Measurements from ENCODE around the gene RPS6KA2. TPM values are rescaled to one million over a fixed set of nuclear protein-coding genes. Genes with fewer than 3 reads are reported as not detected.

The RPS6KA2 gene
- total and polyA plus RNA-seq, 8 donors, result 7.9 to 95.4 (median 22.9) TPM

DNA sequence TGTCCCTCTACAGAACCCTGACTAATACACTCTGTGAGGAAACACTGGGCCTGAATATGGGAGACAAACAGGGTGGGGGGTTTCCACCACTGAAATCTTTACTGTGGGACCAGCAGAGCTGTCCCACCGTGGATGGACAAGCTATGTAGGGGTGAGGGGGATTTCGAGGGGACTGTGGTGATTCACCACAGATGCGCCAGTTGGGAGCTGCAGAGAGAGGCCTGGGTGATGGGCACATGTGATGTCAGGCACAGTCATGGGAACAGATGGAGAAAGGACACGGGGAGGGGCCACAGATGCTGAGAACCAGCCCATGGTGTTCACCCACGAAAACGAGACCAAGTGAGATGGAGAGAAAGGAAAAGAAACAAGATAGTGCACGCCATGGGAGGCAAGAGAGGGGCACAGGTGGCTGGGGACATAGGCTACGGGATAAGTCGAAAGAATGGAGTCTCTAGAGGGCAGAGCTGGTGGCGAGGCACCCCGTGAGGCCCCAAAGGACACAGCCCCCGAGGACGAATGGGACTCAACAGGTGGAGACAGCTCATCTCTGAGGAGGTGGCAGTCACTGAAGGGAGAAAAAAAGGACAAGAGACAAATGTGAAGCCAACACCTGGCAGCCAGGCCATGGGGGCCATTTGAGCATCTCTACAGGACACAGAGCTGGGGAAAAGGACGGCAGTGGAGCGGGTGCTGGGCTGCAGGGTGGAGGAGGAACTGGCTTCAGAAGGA is 30.1 kb downstream of the RPS6KA2 start:
- Histone ChIP-seq H3K4me1 (peaks cover 0 to 5% (median 0%) of the 10 kb centered on the region in 3 donors), H3K36me3 (no peaks in the 10 kb centered on the region), H3K27me3 (no peaks in the 10 kb centered on the region), H3K9me3 (no peaks in the 10 kb centered on the region), H3K27ac (no peak overlapping the region), H3K4me3 (no peak overlapping the region)
- TF ChIP-seq, protein P1, sequence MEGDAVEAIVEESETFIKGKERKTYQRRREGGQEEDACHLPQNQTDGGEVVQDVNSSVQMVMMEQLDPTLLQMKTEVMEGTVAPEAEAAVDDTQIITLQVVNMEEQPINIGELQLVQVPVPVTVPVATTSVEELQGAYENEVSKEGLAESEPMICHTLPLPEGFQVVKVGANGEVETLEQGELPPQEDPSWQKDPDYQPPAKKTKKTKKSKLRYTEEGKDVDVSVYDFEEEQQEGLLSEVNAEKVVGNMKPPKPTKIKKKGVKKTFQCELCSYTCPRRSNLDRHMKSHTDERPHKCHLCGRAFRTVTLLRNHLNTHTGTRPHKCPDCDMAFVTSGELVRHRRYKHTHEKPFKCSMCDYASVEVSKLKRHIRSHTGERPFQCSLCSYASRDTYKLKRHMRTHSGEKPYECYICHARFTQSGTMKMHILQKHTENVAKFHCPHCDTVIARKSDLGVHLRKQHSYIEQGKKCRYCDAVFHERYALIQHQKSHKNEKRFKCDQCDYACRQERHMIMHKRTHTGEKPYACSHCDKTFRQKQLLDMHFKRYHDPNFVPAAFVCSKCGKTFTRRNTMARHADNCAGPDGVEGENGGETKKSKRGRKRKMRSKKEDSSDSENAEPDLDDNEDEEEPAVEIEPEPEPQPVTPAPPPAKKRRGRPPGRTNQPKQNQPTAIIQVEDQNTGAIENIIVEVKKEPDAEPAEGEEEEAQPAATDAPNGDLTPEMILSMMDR (IDR thresholded peaks at IDR 0.05), result no peak
- intact Hi-C loops (cut with DNase I), result no loop called here
- ATAC-seq (no peak), FAIRE-seq (no peak), DNase-seq (no peak)
- 89 to 90% methylated on average over 15 of the region's 15 CpGs for WGBS, 2 donors

DNA sequence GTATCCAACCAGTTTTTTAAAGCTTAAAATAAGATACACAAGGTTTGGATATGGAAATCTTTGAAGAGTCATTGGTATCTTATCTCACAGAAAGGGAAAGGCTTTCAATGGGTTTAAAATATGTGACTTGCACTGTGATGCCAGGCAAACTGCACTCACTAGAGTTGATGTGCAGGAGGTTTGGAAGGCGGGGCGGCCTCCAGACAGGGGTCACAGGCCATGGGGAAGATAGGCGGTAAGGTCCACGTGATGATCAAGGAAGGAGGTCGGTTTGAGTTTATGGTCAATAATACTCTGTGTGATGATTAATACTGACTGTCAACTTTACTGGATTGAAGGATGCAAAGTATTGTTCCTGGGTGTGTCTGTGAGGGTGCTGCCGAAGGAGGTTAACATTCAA is 31.1 kb downstream of the RPS6KA2 start:
- Histone ChIP-seq H3K36me3 (no peaks in the 10 kb centered on the region), H3K27me3 (no peaks in the 10 kb centered on the region), H3K4me1 (peaks cover 0 to 5% (median 0%) of the 10 kb centered on the region in 3 donors), H3K9me3 (no peaks in the 10 kb centered on the region), H3K27ac (no peak overlapping the region), H3K4me3 (no peak overlapping the region)
- TF ChIP-seq, protein P1 (IDR thresholded peaks at IDR 0.05), result no peak
- ATAC-seq, result no peak
- FAIRE-seq, result no peak
- WGBS, 2 donors, result 90 to 91% methylated on average over 6 of the region's 6 CpGs
- intact Hi-C loops (cut with DNase I), result no loop called here
- DNase-seq, result no peak

DNA sequence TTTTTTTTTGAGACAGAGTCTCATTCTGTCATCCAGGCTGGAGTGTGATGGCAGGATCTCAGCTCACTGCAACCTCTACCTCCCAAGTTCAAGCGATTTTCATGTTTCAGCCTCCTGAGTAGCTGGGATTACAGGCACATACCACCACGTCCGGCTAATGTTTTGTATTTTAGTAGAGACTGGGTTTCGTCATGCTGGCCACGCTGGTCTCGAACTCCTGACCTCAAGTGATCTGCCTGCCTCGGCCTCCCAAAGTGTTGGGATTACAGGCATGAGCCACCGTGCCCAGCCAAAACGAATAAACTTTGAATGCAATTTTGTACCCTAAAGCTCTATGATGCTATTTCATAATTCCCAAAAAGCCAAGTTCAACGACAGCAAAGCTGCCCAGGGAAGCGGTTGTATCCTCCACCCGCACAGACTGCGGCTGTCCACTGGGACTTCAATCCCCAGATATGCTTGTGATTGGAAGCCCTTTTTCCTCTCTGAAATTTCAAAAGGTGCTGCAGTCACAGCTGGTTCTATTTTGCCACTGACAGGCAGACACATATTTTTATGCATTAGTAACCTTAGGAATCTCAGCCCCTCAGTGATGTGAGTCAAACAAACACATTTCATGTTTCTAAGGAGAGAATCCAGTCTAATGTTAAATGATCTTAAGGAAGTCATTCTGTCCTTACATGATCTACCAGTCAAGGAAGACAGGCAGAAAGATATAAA is 31.8 kb downstream of the RPS6KA2 start:
- DNase-seq (no peak), ATAC-seq (no peak), FAIRE-seq (no peak)
- Histone ChIP-seq H3K9me3 (no peaks in the 10 kb centered on the region), H3K36me3 (no peaks in the 10 kb centered on the region), H3K27me3 (no peaks in the 10 kb centered on the region), H3K4me1 (peaks cover 0 to under 1% (median 0%) of the 10 kb centered on the region in 3 donors), H3K4me3 (no peak overlapping the region), H3K27ac (no peak overlapping the region)
- 94% methylated on average over 13 of the region's 13 CpGs for WGBS, 2 donors
- intact Hi-C loops (cut with DNase I), result no loop called here
- TF ChIP-seq, protein P1 (IDR thresholded peaks at IDR 0.05), result no peak

DNA sequence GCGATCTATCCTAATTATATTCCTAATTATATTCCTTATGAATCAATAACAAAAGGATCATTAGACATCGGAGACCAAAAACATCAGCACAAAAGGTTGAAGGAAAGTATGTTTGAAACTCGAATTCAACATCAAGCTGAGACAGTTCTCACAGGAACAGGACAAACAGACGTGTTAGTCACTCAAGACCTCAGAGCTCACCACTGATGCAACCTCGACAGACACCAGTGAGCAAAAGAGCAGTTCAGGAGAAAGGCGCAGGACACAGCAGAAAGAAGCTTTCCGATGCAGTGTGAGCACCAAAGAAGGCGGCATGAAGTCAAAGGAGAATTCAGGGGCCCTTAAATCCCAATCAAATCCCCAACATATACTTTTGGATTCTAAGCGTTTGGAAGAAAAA is 34.2 kb downstream of the RPS6KA2 start:
- Histone ChIP-seq H3K27ac (no peak overlapping the region), H3K27me3 (no peaks in the 10 kb centered on the region), H3K4me1 (no peaks in the 10 kb centered on the region), H3K4me3 (no peak overlapping the region), H3K9me3 (no peaks in the 10 kb centered on the region), H3K36me3 (no peaks in the 10 kb centered on the region)
- TF ChIP-seq, protein P1 (IDR thresholded peaks at IDR 0.05), result no peak
- ATAC-seq, result no peak
- FAIRE-seq, result no peak
- WGBS, 2 donors, result 90 to 92% methylated on average over 9 of the region's 9 CpGs
- intact Hi-C loops (cut with DNase I), result no loop called here
- no peak for DNase-seq
